NK-92 (cell line): ENCODE measurements around the gene TMEM205.
"Not testable (repeated sequence)": the region's sequence is repeated elsewhere in the genome, so short reads cannot be mapped to it uniquely, and the experiment has no call there.

Experiments used
- DNase-seq: peaks from one replicate; lab custom pipeline; 2025; ENCODE audit not compliant: unreplicated experiment; lab: John Stamatoyannopoulos, UW

The TMEM205 gene

DNA sequence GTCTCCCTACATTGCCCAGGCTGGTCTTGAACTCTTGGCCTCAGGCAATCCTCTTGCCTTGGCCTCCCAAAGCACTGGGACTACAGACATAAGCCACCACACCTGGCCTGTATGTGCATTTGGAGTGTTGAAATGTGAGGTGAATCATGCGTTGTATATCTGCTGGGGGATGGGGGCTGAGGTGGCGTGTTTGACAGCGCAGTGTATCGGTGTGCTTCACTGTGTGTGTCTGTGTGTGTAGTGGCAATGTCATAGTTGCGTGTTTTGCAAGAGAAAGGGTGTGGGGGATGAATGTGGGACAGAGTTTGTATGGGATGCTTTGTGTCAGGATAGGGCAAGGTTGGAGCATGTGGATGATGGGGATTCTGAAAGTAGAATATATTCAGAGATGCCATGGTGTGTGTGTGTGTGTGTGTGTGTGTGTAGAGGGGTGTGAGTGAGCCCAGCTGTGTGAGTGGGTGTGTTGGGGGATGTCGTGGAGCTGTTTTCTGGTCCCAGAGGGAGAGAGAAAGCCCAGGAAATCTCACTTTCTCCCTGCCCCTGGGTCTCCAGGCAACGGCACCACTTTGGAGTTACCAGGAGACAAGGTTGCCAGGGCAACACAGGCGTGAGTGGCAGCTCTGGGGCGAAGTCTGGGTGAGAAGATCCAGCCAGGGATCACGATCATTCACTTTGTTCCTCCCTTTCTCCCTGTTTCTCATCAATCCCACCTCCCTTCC lies 27.3 kb upstream of the TMEM205 start:
- DNase-seq: no peak

DNA sequence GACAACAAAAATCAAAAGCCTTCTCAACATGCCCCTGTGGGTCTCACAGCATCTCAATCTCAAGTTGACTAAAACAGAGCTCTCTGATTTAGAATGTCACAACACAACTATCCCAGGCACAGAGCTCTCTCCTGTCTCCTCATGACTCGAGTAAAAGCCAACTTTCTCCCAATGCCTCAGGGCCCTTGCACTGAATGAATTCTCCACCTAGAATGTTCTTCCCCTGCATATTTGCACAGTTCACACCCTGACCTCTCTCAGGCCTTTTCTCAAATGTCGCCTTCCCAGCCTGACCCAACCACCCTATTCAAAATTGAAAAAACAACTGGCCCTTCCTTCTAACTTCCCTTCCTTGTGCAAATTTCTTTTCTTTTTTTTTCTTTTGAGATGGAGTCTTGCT lies 24.7 kb upstream of the TMEM205 start:
- no peak for DNase-seq

DNA sequence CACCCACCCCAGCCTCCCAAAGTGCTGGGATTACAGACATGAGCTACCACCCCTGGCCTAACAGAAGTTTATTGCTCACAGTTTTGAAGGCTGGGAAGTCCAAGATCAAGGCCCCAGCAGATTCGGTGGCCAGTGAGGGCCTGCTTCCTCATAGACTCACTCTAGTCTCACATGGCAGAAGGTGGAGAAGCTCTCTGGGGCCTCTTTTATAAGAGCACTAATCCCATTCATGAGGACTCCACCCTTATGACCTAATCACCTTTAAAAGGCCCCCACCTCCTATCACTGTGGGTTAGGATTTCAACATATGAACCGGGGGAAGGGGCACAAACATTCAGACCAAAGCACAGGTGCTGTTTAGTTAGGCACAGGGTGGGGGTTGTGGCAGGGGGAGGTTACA lies 21.5 kb upstream of the TMEM205 start:
- DNase-seq: no peak

DNA sequence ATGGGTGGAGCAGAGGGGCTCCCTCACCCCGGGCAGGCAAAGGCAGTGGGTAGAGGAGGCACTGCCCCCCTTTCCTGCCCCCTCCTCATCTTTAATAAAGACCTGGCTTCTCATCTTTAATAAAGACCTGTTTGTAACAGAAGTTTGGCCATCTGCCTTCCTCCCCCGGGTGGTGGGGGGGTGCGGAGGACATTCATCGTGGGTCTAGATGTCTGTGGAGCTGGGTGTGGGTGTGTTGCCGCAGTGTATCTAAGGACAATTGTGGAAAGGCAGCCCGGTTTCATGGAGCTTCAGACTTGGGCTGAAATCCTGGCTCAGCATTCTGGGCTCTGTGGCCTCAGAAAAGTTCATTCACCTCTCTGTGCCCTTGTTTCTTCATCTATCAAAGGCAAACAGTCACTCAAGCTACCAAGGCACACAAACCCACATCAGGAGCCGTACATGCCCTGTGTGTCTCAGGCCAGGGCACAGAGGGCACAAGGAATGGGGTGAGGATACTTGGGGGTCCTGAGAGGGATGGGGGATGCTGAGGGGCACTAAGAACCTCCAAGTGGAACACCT lies 19.6 kb upstream of the TMEM205 start:
- DNase-seq: no peak

DNA sequence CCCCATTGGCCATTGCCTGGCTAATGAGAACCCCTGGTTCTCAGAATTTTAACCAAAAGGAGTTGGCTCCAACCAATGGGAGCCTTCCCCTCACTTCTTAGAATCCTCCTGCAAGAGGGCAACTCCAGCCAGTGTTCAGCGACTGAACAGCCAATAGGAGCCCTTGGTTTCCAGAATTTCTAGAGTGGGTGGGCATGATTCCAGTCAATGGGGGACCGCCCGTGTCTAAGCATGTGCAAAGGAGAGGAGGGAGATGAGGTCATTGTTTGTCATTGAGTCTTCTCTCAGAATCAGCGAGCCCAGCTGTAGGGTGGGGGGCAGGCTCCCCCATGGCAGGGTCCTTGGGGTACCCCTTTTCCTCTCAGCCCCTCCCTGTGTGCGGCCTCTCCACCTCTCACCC lies 18.9 kb upstream of the TMEM205 start:
- DNase-seq: no peak

DNA sequence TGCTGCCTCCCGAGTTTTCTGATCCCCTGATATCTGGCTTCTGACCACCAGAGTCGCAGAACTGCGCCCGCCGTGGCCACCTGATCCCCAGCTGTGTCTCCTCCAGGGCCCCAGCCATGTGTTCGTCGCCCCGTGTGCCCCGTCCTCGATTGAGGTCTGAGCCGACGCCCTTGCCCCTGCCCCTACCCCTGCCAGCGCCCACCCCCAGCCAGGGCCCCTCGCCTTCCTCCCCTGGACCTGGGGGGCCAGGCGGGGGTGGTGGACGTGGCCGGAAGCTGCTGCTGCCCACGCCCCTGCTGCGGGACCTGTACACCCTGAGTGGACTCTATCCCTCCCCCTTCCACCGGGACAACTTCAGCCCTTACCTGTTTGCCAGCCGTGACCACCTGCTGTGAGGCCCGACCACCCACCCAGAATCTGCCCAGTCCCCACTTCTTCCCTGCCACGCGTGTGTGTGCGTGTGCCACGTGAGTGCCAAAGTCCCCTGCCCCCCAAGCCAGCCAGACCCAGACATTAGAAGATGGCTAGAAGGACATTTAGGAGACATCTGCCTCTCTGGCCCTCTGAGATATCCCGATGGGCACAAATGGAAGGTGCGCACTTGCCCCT lies 18.3 kb upstream of the TMEM205 start:
- DNase-seq: no peak

DNA sequence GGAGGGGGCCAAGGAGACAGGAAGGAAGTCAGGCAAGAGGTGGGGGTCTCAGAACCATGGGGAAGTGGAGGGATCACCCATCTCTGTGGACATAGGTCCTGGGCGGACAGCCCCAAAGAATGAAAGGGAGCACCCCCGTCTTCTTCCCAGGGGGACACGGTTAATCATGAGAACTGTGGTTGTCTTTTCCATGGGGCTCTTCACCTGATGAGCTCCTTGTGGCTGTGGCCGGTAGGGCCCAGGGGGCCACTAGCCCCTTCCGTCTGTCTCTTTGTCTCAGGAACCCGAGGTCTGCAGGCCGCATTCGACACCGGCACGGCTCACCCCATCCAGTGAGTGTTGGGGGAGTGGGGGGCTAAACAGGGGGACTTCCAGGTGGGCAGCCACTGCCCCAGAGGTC lies 17.8 kb upstream of the TMEM205 start:
- DNase-seq: no peak

DNA sequence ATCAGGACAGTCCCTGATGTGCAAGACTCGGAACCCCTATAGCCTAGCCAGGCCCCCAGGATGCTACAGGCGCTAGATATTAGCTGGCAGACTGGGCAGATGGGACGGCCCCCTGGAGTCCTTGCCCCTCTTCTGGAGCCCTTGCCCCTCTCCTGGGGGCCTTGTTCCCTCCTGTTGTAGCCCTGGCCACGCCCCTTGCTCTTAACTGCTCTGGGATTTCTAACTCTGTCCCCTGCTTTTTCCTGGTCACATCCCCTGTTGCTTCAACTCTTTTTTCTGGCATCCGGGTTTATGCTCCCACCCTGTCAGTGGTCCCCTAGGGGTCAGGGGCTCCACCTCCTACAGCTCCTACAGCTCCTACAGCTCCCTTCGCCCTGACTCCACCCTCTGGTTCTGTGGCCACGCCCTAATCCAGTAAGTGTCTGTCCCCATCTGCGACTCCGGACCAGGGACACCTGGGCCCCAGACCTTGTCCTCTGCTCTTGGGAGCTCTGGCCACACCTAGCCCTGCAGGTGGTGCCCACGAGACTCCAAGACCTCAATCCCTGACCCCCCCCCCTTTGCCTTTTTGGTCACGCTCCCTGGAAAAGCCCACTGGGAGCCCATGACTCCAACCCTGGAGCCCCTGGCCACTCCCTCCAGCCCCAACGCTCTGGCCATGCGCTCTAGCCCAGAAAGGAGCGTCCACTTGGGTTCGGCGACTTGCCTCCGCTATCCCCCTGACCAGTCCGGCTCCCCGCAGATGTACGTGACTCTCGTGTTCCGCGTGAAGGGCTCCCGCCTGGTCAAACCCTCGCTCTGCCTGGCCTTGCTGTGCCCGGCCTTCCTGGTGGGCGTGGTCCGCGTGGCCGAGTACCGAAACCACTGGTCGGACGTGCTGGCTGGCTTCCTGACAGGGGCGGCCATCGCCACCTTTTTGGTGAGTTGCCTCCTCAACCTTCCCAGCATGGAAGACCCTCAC lies 16.0 kb upstream of the TMEM205 start:
- no peak for DNase-seq

DNA sequence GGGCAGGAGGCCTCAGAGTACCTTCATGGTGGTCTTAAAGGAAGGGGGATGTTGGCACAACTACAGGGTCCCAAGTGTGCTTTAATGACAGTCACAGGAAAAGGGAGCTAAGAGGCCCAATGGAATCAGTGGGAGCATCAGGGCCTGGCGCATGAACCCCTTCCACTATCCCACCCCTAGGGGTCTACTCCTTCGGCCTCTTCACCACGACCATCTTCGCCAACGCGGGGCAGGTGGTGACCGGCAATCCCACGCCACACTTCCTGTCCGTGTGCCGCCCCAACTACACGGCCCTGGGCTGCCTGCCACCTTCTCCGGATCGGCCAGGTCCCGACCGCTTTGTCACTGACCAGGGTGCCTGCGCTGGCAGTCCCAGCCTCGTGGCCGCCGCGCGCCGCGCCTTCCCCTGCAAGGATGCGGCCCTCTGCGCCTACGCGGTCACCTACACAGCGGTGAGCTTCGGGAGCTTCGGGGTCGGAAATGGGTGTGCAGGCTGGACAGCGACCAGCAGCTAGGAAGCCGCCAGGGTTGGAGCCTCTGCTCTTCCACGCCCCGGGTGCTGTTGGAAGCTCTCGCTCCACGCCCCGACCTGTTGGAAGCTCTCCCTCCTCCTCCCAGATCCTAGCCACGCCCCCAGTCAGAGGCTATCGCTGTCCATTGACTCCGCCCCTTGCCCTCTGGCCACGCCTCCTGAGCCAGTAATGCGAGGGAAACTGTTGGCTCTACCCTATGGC lies 15.1 kb upstream of the TMEM205 start:
- DNase-seq: no peak

DNA sequence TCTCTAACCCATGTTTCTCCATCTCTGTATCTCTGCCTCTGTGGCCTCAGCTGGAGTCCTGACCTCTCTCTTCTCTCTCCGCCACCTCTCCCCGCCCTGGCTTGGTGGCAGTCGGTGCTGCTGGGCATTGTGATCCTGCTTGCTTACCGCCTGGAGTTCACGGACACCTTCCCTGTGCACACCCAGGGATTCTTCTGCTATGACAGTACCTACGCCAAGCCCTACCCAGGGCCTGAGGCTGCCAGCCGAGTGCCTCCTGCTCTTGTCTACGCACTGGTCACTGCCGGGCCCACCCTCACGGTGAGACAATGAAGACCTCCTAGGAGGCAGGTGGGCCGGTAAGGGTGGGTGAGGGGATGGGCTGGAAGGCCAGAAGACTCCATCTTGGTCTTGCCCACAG lies 13.4 kb upstream of the TMEM205 start:
- DNase-seq: no peak

DNA sequence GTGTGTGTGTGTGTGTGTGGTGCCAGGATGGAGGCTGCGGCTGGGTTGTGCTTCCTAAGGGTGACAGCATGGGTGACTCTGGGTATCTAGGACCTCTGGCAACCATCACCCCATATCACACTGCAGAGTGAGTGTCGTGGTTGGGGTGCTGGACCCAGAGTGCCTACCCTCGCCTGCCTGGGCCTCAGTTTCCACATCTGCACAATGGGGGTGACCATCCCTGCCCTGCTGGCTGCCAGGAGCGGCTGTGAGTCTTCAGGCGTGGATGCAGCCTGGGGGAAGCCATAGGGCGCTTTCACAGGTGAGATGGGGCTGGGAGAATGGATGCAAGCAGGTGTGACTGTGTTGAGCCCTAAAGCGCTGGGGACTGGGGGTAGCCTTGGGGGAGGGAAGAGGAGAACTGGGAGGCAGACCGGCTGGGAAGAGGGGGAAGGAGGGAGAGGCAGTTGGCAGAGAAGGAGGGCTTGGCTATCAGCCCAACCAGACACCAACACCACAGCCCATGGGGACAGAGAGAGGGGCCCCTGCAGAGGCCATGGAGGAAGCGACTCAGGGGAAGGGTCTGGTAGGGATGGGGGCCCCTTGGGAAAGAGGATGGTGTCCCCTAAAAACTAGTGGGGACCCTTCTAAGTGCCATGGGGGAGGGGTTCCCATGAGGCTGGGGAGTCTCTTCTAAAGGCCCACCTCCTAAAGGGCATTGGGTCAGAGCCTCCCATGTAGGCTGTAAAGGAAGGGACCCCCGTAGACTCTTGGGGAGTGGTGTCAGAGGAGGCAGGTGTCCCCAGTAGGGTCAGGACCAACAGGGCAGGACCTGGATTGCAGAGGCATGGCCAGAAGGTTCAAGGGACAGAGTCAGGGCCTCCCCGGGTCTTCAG lies 10.8 kb upstream of the TMEM205 start:
- DNase-seq: no peak

DNA sequence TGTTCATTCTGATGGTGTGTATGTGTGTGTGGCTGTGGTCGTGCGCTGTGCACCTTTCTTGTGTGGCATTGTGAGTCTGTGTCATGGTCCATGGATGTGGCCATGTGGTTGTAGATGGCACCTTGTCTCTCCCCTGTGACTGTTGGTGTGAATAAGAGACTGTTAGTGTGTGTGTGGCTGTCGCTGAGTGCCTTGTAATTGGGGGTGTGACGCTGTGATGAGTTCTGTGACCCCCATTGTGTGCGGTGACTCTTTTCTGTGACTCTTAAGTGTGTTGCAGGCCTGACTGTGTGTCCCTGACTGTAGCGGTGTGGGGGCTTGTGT lies 10.0 kb upstream of the TMEM205 start:
- DNase-seq: no peak

DNA sequence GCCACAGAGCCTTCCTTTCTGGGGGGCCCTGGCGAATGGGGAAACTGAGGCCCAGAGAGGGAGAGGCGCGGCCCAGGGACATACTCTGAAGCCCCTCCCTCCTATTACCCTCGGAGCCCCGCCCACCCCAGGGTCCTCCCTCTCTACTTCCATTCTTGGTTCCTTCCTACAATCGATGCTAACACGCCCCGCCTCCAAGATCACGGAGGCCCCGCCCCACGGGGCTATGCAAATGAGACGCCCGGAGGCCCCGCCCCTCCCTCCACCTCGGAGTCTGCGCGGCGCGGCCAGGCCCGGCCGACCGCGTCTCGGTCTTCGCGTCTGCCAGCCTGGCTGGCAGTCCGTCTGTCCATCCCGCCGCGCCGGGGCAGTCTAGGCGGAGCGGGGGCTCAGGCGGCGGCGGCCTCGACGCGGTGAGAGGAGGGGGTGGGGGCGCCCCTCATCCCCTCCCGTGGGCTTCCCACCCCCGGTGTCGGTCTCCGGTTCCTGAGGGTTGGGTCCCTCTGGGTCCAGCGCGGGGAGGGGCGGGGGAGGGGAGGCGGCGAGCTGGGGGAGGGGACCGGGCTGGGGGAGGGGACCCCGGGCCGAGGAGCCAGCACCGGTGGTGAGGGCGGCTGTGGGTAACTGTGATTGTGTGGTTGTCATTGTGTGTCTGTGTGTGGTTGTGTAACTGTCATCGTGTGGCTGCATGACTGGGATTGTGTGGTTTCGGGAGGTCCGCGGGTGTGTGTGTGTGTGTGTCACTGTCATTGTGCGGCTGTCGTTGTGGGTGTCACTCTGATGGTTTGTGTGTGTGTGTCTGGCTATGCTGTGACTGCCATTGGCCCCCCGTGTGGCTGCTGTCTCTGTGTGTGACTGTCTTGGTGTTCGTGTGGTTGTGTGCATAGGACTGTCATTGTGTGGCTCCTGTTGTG lies 9.3 kb upstream of the TMEM205 start, which contains the start of gene PLPPR2:
TSS of gene PLPPR2 (plus strand) at position 273 of the 914 bp plus-strand sequence. CDS start 2,242 bp downstream, outside the sequence.
- DNase-seq: no peak

DNA sequence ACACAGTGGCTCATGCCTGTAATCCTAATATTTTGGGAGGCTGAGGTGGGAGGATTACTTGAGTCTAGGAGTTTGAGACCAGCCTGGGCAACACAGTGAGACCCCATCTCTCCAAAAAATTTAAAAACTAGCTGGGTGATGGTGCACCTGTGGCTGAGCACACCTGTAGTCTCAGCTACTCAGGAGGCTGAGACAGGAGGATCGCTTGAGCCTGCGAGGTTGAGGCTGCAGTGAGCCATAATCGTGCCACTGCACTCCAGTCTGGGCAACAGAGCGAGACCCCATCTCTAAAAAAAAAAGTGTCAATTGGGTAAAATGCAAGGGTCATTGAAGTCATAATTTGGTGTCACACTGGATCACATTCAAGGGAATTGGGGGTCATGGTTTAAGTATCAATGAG lies 8.0 kb upstream of the TMEM205 start:
- DNase-seq: not testable (repeated sequence)

DNA sequence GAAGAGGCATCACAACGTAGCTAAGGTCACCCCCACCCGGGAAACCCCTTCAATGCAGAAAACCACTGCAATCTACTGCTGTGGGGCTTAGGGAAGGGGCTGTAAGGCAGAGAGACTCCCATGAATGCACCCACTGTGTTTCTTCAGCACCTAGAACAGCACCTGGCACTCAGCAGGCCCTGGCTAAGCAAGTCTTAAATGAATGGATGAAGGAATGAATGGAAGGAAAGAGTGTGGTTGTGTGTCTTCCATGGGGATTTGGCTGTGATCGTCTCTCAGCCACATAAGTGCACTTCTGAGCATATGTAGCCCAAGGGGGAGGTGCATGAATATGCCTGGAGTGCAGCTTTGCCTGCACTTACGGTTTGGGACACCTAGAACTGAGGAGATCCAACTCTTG lies 3.1 kb upstream of the TMEM205 start:
- no peak for DNase-seq

DNA sequence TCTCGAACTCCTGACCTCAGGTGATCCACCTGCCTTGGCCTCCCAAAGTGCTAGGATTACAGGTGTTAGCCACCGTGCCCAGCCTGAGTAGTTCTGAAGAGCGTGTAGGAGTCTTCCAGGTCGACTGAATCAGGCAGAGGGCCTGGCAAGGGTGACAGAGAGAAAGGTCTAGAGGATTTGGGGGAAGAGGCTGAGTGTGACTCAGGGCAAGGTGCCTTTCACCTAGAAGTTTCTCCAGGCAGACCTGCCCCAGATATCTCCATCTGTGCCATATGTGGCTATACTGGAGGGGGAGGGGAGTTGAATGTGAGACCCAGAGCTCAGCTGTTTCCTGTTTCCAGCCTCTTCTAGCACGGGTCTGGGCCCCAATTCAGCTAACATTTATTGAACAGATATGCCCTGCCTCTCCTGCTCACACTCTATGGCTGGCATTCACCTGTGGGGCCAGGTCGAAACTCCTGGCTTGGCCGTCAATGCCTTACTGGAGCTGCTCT lies 1.5 kb upstream of the TMEM205 start:
- DNase-seq: no peak

DNA sequence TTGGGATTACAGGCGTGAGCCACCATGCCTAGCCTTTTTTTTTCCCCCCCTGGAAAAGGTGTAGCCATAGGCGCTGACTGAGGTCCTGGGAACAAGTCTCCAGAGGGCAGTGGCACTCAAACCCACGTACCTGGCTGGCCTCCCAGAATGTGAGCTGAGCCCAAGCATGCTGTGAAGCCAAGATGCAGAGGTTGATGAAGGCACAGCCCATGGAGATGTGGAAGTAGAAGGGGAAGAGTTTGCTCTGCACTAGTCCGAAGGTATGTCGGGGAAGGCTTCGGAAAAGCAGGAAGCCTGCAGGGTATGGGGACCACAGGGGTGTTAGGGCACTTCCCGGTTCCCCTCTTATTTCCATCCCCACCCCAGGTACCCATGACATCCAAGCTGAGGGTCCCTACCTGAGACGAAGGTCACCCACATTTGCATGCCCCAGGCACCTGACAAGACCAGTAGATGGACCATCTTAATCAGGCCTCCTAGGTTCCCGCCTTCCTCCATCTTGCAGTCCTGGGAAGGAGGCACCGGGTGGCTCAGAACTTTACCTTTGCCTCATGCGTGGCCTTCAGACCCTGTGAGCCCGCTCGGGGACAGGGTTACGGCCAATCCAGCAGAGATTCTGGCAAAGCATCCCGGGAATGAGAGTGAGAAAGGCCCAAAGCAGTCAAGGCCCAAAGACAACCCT lies 805 bp downstream of the TMEM205 start:
- DNase-seq: no peak

DNA sequence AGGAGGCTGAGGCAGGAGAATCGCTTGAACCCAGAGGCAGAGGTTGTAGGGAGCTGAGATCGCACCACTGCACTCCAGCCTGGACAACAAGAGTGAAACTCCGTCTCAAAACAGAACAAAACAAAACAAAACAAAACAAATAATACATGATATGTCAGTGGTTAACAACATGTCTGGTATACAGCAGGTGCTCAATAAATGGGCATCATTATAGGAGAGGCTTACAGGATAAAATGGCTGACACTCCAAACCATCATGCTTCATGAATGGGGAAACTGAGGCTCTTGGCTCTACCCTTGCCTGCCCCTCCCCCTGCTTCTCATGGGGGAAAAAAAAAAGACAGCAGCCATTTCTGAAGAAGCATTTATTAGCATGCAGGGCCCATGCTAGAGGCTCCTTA lies 3.6 kb downstream of the TMEM205 start:
- DNase-seq: no peak
